COLO829 (cell line): Measurements from ENCODE around the gene UBQLN3.

Source experiments
- DNase-seq: peaks from one replicate; pipeline ENCODE4 v3.0.0; 2012; ENCODE audit warnings: low spot score

UBQLN3 gene

GRCh38 chr11:5509803-5510202 is at the start of gene UBQLN3:
TSS of gene UBQLN3 (minus strand) at chr11:5509957. CDS start at chr11:5509558, 399 bp downstream.
- DNase-seq = no peak

- no peak for DNase-seq
These were observed 48.0 kb upstream of the UBQLN3 start for GRCh38 chr11:5557751-5558150.

GRCh38 chr11:5556596-5557188 is 46.9 kb upstream of the UBQLN3 start:
- no peak for DNase-seq

GRCh38 chr11:5553343-5553742 is 43.6 kb upstream of the UBQLN3 start:
- no peak for DNase-seq

GRCh38 chr11:5550440-5551095 is 40.8 kb upstream of the UBQLN3 start:
- DNase-seq = no peak

- DNase-seq = no peak
These were observed 38.7 kb upstream of the UBQLN3 start, which contains the start of gene OR52H1 for GRCh38 chr11:5548440-5548839. TSS of gene OR52H1 (minus strand) at chr11:5548540. CDS start at chr11:5545505, 3,035 bp downstream.

GRCh38 chr11:5547982-5548381 is 38.2 kb upstream of the UBQLN3 start:
- no peak for DNase-seq

- DNase-seq = no peak
These were observed 36.7 kb upstream of the UBQLN3 start for GRCh38 chr11:5546457-5546856.

- no peak for DNase-seq
These were observed 31.7 kb upstream of the UBQLN3 start for GRCh38 chr11:5541427-5541826.

GRCh38 chr11:5536482-5536881 is 26.7 kb upstream of the UBQLN3 start:
- no peak for DNase-seq

GRCh38 chr11:5534046-5534445 is 24.3 kb upstream of the UBQLN3 start:
- no peak for DNase-seq

- no peak for DNase-seq
These were observed 21.5 kb upstream of the UBQLN3 start for GRCh38 chr11:5531053-5531831.

GRCh38 chr11:5528495-5528894 is 18.7 kb upstream of the UBQLN3 start:
- DNase-seq = no peak

- no peak for DNase-seq
These were observed 18.0 kb upstream of the UBQLN3 start for GRCh38 chr11:5527716-5528115.

GRCh38 chr11:5524756-5525155 is 15.0 kb upstream of the UBQLN3 start:
- no peak for DNase-seq

GRCh38 chr11:5522308-5522707 is 12.6 kb upstream of the UBQLN3 start:
- DNase-seq = no peak

GRCh38 chr11:5521540-5521939 is 11.8 kb upstream of the UBQLN3 start:
- no peak for DNase-seq

GRCh38 chr11:5516599-5516998 is 6.8 kb upstream of the UBQLN3 start, which contains the start of gene UBQLNL:
TSS of gene UBQLNL (minus strand) at chr11:5516699. CDS start at chr11:5516441, 258 bp downstream.
- DNase-seq = no peak

GRCh38 chr11:5514841-5515240 is 5.1 kb upstream of the UBQLN3 start:
- DNase-seq = no peak

- no peak for DNase-seq
These were observed 1.2 kb downstream of the UBQLN3 start for GRCh38 chr11:5508605-5509004.

- DNase-seq = no peak
These were observed 1.8 kb downstream of the UBQLN3 start for GRCh38 chr11:5507933-5508305.

- DNase-seq = no peak
These were observed 2.4 kb downstream of the UBQLN3 start for GRCh38 chr11:5507177-5507932.
